Right renal pelvis (tissue), 4 donors: ENCODE data around the gene SNRNP40. TPM values are rescaled to one million over a fixed set of nuclear protein-coding genes. Genes with fewer than 3 reads are reported as not detected.

ENCODE experiments used
- DNase-seq, 4 donors: peaks; one replicate each; pipeline ENCODE4 v3.0.0-alpha.2; 2013; ENCODE audit warnings: low read depth in 4 of 4, low spot score in 3 of 4, missing footprints in 1 of 4
- polyA plus RNA-seq, 4 donors: library from polyadenylated mRNA; unstranded; fragments of 120-200 nt; gene quantifications; one replicate each; pipeline ENCODE4 v1.2.1, GENCODE V29; 2013; ENCODE audit not compliant: insufficient read length in 4 of 4

Gene SNRNP40
- 10 to 100 TPM; 64.0 to 69.9 (median 67.9) TPM for polyA plus RNA-seq

DNA sequence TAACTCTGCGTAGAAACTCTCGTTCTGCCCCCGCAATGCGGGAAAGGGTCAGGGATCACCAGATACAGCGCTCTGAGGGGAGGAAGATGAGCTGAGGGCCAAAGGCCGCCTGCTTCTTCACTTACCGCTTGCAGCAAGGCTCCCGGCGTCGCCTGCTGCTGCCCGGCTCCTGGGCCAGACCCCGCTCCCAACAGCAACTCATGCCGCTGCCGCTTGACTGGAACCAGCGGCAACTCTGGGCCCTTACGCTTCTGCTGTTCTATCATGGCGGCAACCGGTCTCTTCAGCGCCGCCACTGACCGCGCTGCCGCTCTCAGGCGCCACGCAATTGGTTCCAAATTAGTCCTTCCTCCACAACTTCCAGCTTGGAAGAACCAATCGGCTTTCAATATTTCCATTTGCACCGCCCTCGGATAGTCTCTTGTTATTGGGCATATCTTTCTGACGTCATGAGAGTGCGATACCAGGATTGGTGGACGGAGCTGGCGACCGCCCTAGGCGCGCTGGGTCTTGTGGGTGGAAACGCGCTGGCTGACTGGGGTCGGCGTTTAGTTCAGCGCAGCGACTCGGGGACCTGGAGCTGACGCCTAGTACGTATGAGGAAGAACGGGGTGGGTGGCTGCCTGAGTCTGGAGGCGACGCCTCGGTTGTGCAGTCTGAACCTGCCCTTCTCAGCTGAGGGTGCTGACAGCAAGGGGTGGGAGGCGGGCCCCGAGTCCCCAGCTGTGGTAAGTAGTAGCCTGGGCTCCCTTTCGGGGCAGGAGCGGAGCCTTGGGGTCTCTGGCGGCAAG is at the start of gene SNRNP40, which contains the start of gene ZCCHC17:
Gene SNRNP40, minus strand, starts transcription at position 303 of the 791 bp plus-strand sequence. Its CDS starts 37 bp downstream, at position 266.
Gene ZCCHC17, plus strand, starts transcription at position 547 of the 791 bp plus-strand sequence. CDS start 13,067 bp downstream, outside the sequence.
- DNase-seq = peak; percentile 94 to 99 (median 98)

DNA sequence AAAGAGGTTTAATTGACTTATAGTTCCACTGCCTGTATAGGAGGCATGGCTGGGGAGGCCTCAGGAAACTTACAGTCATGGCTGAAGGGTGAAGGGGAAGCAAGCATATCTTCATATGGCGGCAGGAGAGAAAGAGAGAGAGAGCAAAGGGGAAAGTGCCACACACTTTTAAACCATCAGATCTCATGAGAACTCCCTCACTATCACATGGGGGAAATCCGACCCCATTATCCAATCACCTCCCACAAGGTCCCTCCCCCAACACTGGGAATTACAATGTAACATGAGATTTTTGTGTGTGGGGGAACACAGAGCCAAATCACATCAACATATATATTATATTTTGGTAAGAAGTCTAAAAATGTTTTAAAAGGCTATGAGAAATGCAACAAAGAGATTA is 49.0 kb upstream of the SNRNP40 start:
- DNase-seq = no peak

DNA sequence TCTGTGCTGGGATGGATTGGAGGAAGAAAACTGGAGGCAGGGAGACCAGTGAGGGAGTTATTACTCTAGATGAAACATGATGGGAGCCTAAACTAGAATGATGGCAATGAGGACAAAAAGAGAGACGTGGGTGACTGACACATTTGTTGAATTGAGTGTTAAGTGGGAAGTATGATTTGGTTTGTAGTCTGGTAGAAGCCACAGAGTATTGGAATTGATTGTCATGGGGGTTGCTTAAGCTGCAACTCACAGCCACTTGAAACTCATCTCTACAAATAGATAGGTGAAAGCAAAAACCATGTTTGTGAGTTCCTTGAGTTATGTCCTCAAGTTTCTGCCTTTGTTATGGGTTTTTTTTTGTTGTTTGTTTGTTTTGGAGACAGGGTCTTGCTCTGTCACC is 47.9 kb upstream of the SNRNP40 start:
- no peak for DNase-seq

DNA sequence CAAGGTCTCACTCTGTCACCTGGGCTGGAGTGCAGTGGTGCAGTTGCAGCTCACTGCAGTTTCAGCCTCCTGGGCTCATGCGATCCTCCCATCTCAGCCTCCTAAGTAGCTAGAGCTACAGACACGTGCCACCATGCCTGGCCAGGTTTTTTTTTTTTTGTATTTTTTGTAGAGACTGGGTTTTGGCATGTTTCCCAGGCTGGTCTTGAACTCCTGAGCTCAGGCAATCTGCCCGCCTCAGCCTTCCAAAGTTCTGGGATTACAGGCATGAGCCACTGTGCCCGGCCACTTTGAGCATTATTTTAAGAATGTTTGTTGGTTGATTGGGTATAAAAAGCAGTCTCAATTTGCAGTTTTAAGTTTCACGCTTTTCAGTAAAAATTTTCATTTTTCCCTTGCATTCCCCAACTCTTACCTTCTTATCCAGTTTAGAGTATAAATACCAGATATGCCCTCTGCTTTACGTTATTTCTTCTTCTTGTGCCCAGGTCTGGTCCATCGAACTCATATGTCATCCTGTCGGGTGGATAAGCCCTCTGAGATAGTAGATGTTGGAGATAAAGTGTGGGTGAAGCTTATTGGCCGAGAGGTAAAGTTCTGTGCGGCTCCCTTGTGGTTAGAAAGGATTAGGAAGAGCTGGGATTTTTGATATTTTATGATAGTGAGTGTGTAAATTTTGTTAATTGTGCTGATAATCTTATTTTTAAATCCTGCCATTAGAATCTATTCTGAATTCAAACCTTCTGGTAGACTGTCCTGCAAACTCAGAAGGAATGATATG is 40.3 kb upstream of the SNRNP40 start:
- DNase-seq = no peak

DNA sequence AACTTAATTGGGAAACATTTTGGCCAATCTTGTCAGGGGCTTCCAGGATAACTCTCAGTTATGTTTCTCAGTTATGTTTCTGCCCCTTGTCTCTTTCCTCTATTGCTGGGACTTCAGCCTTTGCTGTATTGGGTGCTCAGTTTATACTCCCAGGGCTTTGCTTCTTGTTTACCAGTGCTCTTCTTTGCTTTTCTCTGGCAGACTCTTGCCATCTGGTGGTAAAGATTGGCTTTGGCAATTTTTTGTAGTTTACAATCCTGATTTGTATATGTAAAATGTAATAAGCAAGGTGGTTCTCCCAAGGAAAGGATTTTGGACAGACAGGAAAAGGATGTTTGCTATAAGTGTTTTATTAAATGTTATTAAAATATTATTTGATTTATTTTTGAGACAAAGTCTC is 38.4 kb upstream of the SNRNP40 start:
- DNase-seq = peak in 2 of 4 donors; percentile 8 to 18

DNA sequence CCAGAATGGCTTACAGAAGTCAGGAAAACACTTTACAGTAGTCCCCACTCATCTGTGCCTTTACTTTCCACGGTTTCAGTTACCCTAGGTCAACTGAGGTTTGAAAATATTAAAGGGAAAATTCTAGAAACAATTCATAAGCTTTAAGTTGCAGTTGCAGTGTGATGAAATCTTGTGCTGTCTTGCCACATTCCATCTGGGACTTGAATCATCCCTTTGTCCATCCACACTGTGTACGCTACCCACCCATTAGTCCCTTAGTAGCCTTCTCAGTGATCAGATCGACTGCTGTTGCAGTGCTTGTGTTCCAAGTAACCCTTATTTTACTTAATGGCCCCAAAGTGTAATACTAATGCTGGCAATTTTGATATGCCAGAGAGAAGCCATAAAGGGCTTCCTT is 30.8 kb upstream of the SNRNP40 start:
- no peak for DNase-seq

DNA sequence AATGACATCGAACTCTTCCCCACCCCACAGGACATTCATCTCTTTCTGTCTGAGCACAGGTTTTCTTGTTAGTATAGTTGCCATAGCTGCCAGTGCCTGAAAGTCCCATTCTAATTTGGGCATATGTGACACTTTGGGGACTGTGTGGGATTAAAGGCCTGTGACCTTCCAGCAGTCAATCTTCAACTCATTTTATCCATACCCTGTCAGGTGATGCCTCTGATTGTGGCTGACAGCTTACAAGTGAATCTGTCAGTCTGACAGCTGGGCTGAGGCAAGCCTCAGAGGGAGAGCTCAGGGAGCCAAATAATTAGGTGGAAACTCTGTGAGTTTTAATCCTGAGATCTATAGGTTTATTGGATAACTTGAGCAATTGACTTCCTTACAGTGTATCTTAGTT is 29.9 kb upstream of the SNRNP40 start:
- no peak for DNase-seq

DNA sequence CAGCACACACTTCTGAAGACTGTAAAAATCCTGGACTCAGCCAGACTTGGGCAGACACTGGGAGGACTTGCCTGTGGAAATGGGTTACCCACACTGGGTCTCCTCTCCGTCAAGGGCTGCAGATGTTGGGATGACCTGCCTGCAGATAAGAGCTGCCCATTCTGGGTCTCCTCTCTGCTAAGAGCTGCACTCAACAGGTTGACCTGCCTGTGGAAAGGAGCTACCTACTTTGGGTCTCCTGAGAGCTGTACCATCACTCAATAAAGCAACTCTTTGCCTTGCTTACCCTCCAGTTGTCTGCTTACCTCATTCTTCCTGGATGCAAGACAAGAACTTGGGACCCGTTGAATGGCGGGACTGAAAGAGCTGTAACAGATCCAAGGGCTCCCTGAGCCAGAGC is 28.4 kb upstream of the SNRNP40 start:
- DNase-seq = no peak

DNA sequence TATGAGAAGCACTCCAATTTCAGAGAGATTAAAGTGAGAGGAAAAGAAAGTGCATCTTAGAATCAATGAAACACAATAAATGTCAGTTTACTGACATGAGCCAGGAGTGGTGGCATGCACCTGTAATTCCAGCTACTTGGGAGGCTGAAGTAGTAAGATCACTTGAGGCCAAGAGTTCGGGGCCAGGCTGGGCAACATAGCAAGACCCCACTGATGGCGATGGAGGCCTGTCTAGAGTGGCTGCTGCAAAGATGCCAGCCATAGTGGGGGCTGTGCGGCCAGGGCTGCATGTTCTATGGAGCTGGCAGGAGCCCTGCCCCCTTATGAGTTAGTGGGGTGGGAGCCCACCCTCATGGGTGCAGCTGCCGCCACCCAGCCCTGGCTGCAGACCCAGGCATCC is 27.5 kb upstream of the SNRNP40 start:
- DNase-seq = no peak

DNA sequence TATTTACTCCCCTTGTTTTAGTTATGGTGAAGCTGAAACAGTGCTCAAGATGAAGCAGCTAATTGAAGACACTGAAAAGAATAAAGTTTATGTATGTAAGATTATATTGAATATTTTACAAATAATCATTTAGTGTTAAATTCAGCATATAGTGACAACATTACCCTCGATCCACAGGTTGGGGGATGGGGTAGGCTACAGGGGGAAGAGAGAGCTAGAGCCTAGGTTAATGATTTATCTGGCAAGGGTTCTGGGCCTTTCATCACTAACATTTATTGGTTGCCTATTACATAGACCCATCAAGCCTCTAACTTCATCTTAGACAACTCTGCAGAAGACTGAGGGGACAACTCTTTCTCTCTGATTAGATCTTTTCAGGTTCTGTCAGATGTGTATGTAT is 21.6 kb upstream of the SNRNP40 start:
- DNase-seq = no peak

DNA sequence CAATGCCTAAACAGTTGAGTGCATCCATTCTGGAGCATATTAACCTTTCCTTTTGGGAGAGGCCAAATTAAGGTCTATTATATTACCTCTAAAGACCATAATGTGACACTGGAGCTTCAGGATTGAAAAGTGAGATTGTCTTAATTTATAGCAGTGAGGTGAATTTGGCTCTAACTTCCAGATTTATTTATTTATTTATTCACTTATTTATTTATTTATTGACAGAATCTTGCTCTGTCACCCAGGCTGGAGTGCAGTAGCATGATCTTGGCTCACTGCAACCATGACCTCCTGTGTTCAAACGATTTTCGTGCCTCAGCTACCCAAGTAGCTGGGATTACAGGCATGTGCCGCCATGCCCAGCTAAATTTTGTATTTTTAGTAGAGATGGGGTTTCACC is 19.3 kb upstream of the SNRNP40 start:
- no peak for DNase-seq

DNA sequence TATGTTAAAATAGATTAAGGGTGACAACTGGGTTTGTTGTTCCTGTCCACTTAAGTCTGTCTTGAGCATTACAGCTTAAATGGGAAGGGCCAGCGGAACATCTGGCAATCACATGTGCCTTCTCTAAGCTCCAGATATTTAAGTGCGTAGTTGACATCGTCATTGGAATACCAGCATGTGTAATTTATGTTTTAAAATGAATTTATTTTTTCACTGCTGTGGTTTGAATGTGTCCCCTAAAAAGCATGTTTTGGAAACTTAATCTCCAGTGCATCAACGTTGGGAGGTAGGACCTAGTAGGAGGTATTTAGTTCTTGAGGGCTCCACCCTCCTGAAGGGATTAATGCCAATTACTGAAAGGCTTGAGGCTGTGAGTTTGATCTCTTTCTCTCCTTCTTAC is 13.6 kb upstream of the SNRNP40 start:
- no peak for DNase-seq

DNA sequence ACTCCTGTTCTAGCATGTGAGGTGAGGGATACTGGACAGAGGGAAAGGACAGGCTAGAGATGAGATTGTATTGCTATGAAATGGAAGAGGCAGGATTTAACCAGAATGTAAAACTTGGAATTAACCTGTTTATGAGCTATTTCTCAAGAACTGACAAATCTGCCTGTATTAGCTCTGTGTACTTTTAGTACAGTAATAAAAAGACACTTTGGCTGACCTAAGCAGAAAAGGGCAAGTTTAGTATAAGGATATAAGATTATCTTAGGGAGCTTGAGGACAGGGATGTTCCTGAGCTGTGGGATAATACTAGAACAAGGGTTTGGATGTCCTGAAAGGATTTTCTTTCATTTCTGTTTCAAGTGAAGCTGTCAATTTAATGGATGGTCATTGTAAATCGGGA is 11.4 kb upstream of the SNRNP40 start:
- no peak for DNase-seq

DNA sequence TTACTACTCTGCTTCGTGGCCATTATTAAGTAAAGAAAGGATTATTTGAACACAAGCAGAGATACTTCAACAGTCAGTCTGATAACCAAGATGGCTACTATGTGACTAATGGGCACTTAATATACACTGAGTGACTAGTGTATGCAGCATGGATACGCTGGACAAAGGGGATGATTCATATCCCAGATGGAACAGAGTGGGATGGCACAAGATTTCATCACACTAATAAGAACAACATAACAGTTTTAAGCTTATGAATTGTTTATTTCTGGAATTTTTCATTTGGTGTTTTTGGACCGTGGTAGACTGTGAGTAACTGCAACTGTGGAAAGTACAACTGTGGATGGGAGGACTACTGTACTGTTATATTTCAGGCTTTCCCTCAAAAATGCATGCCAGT is 9.7 kb upstream of the SNRNP40 start:
- DNase-seq = no peak

DNA sequence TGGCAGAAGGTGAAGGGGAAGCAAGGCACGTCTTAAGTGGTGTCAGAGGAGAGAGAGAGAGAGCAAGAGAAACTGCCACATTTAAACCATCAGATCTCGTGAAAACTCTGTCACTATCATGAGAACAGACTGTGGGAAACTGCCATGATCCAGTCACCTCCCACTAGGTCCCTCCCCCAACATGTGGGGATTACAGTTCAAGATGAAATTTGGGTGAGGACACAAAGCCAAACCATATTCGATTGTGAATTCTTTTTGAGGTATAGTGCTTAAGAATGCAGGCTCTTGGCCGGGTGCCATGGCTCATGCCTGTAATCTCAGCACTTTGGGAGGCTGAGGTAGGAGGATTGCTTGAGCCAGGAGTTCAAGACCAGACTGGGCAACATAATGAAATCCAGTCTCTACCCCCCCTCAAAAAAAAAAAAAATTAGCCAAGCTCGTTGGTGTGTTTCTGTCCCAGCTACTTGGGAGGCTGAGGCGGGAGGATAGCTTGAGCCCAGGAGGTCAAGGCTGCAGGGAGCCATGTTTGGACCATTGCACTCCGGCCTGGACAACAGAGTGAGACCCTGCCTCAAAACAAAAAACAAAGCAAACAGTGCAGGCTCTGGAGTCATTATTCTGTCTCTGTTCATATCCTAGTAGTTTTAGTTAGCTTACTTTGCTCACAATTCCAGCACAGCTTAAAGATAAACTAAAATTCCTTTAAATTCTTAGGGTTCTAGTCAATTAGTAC is 6.3 kb upstream of the SNRNP40 start:
- DNase-seq = no peak

DNA sequence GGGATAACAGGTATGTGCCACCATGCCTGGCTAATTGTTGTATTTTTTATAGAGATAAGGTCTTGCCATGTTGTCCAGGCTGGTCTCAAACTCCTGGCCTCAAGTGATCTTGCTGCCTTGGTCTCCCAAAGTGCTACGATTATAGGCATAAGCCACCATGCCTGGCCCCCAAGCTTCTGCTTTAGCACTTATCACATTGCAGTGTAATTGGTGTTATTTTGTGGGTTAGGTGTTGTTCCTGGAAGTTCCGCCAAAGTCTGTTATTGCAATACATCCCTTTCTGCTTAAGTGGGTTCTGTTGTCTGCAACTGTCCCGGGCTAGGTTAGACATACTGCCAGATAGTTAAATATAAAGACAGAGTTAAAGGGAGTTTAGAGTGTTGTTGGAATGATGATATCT is 3.6 kb upstream of the SNRNP40 start:
- no peak for DNase-seq

DNA sequence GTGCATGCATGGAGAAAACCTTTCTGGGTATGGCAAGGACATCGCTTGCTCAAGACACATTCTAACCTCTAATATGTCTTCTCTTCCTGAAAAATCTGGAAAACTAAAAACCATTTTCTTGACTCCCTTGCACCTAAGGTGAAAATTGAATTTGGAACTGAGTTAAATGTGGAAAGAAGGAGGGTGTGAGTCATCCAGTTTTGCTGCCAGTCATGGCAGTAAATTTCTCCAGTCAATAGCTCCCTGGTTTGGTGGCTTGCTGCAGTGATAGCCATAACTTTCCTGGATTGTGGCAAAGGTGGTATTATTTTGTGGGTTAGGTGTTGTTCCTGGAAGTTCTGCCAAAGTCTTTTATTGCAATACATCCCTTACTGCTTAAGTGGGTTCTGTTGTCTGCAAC is 2.8 kb upstream of the SNRNP40 start:
- DNase-seq = no peak

DNA sequence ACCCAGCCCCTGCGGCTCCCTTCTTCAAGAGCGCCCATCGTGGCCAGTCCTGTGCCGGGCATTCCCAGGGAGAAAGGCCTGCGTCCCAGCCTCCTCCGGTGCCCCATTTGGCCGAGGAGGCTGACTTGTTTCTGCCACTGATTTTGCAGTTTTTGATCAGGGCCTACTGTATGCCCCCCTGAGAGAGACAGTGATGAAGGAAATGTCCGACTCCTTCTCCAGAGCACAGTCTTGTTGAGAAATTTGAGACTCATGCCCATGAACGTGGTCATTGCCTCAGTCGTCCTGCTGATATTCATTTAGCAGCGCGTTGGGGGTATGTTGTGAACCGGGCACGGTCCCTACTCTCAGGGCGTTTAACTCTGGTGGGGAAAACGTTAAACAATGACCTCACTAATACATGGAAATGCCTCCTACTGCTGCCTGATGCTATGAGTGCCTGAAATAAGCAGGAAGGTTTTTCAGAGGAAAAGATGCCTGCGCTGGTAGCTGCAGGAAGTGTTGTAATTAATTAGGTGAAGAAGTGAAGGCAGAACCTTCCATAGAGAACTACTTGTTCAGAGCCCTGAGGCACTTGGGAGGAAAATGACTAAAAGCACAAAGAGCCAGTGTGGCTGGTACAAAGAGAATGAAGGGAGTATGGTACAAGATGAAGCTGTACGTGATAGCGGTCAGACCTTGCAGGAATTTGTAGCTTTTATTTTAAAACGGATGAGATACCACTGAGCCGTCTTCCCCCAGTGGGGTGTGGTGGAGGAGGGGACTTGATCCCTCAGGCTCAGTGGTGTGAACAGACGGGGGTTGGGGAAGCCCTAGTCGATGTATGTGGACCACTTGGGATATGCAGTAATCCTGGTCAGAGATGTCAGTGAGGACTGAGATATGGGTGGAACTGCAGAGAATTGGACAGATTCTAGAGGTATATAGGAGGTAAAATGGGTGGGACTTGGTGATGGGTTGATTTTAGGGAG is 974 bp upstream of the SNRNP40 start:
- DNase-seq = peak in 2 of 4 donors; percentile 7 to 20

DNA sequence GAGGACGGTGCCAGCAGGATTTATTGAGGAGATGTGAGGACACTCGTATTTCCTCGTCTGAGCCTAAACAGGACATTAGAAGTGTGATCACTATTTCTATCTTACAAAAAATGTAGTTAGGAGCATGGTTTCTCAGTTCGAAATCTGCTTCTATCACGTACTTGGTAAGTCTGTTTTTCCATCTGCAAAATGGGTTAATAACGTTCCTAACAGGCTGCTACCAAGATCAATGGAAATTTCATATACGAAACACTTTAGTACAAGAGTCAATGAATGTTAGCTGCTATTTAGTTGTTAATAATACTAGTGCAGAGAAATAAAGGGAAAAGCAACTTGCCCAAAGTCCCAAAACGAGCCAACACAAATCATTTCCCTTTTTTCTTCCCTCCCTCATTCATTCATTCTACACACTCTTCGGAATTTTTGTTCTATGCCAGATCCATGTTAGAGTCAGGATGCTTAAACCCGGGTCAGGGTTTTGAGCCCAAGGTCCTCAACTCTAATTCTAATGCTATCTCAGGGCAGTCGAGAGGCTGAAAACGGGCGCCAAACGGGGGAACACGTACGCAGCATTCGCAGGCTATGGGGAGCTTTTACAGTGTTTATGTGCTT is 608 bp downstream of the SNRNP40 start:
- no peak for DNase-seq

DNA sequence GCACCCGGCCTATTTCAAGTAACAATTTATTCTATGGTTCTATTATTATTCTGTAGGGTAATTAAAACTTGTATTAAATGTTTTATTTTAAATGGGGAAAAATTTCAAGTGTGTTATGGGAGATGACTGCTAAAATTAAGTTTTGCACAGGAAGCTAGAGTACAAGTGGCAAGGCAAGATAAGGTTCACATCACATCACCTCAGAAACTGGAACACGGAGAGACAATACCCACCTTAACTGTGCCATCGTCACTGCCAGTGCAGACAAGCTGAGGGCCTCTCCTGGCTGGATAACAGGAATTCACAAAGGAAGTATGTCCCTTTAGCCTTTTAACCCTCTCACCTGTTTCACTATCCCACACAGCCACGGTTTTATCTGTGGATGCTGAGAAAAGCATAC is 7.6 kb downstream of the SNRNP40 start:
- no peak for DNase-seq
